Lower leg skin (tissue), 3 donors: ENCODE data around the gene PRRG1.

Experiments used
- POLR2A ChIP-seq, 2 donors: fragments of 450-650 bp; IDR thresholded peaks; one replicate each; pipeline ENCODE4 v1.6.1; 2016 to 2017; ENCODE audit warnings: antibody characterized with exemption in 2 of 2, mild to moderate bottlenecking in 1 of 2, moderate library complexity in 1 of 2
- TF ChIP-seq, protein P1 (sequence below), 3 donors: fragments of 450-650 bp; IDR thresholded peaks; one replicate each; pipeline ENCODE4 v1.5.1; 2016; ENCODE audit warnings: antibody characterized with exemption in 3 of 3, mild to moderate bottlenecking in 3 of 3, moderate library complexity in 2 of 3

DNA sequence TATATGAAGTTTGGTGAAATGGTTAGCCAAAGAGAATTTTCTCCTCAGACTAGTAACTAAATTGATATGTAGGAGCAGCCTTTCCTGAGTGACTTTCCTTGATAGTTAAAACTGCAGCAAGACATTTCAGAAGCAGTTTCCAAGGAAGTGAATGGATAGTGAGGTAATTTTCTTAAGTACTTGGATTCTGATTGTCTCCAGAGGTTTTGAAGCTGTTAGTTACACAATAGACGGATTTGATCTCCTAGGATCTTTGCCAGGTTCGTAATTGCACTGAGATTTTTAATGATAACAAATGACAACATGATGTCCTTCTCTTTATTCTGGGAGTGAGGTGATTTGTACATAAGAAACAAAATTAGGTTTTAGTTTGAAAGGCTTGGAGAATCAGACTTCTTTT, 29.2 kb downstream of the PRRG1 start:
- TF ChIP-seq, protein P1, sequence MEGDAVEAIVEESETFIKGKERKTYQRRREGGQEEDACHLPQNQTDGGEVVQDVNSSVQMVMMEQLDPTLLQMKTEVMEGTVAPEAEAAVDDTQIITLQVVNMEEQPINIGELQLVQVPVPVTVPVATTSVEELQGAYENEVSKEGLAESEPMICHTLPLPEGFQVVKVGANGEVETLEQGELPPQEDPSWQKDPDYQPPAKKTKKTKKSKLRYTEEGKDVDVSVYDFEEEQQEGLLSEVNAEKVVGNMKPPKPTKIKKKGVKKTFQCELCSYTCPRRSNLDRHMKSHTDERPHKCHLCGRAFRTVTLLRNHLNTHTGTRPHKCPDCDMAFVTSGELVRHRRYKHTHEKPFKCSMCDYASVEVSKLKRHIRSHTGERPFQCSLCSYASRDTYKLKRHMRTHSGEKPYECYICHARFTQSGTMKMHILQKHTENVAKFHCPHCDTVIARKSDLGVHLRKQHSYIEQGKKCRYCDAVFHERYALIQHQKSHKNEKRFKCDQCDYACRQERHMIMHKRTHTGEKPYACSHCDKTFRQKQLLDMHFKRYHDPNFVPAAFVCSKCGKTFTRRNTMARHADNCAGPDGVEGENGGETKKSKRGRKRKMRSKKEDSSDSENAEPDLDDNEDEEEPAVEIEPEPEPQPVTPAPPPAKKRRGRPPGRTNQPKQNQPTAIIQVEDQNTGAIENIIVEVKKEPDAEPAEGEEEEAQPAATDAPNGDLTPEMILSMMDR (IDR thresholded peaks at IDR 0.05) = no peak
- TF ChIP-seq POLR2A (IDR thresholded peaks at IDR 0.05) = no peak
